ENCODE results near the gene IL6ST.
"Not testable (repeated sequence)": the region's sequence is repeated elsewhere in the genome, so short reads cannot be mapped to it uniquely, and the experiment has no call there.

IL6ST gene

GRCh38 chr5:55985181-55985580 is 9.6 kb downstream of the IL6ST start:
- Mint-ChIP-seq H3K27me3 (no peaks in the 10 kb centered on the region), H3K36me3 (ENCODE audit: insufficient read depth) (peaks cover 11% of the 10 kb centered on the region), H3K4me3 (no peak overlapping the region), H3K27ac (ENCODE audit: low read depth) (no peak overlapping the region), H3K9me3 (no peaks in the 10 kb centered on the region), H3K4me1 (peaks cover 28% of the 10 kb centered on the region)
- DNase-seq (ENCODE audit: low spot score in 2 of 2) (no peak), ATAC-seq (replicated peaks; ENCODE audit: extremely low read depth, poor library complexity, severe bottlenecking) (no peak)

GRCh38 chr5:55983986-55984385 is 10.8 kb downstream of the IL6ST start:
- DNase-seq (ENCODE audit: low spot score in 2 of 2) (no peak), ATAC-seq (replicated peaks; ENCODE audit: extremely low read depth, poor library complexity, severe bottlenecking) (no peak)
- Mint-ChIP-seq H3K4me1 (peaks cover 20% of the 10 kb centered on the region), H3K4me3 (no peak overlapping the region), H3K36me3 (ENCODE audit: insufficient read depth) (peaks cover 12% of the 10 kb centered on the region), H3K27me3 (no peaks in the 10 kb centered on the region), H3K27ac (ENCODE audit: low read depth) (no peak overlapping the region), H3K9me3 (no peaks in the 10 kb centered on the region)

GRCh38 chr5:55982957-55983381 is 11.8 kb downstream of the IL6ST start:
- DNase-seq (ENCODE audit: low spot score in 2 of 2) = no peak
- Mint-ChIP-seq H3K4me1 (peaks cover 23% of the 10 kb centered on the region), H3K36me3 (ENCODE audit: insufficient read depth) (peaks cover 12% of the 10 kb centered on the region), H3K4me3 (no peak overlapping the region), H3K27me3 (no peaks in the 10 kb centered on the region), H3K9me3 (no peaks in the 10 kb centered on the region), H3K27ac (ENCODE audit: low read depth) (no peak overlapping the region)
- ATAC-seq (replicated peaks; ENCODE audit: extremely low read depth, poor library complexity, severe bottlenecking) = no peak

- no peak for ATAC-seq (replicated peaks; ENCODE audit: extremely low read depth, poor library complexity, severe bottlenecking)
- Mint-ChIP-seq H3K36me3 (ENCODE audit: insufficient read depth) (peaks cover 21% of the 10 kb centered on the region), H3K4me3 (no peak overlapping the region), H3K27ac (ENCODE audit: low read depth) (no peak overlapping the region), H3K9me3 (no peaks in the 10 kb centered on the region), H3K27me3 (no peaks in the 10 kb centered on the region), H3K4me1 (peaks cover 11% of the 10 kb centered on the region)
- DNase-seq (ENCODE audit: low spot score in 2 of 2) = no peak
These were observed 21.5 kb downstream of the IL6ST start for GRCh38 chr5:55973296-55973695.

- Mint-ChIP-seq H3K36me3 (ENCODE audit: insufficient read depth) (peaks cover 23% of the 10 kb centered on the region), H3K4me3 (no peak overlapping the region), H3K4me1 (peaks cover 11% of the 10 kb centered on the region), H3K27ac (ENCODE audit: low read depth) (no peak overlapping the region), H3K9me3 (no peaks in the 10 kb centered on the region), H3K27me3 (no peaks in the 10 kb centered on the region)
- no peak for ATAC-seq (replicated peaks; ENCODE audit: extremely low read depth, poor library complexity, severe bottlenecking)
- DNase-seq (ENCODE audit: low spot score in 2 of 2) = no peak
These were observed 24.8 kb downstream of the IL6ST start for GRCh38 chr5:55969956-55970355.

GRCh38 chr5:55966284-55966683 is 28.5 kb downstream of the IL6ST start:
- H3K4me3 Mint-ChIP-seq = no peak overlapping the region
- ATAC-seq (replicated peaks; ENCODE audit: extremely low read depth, poor library complexity, severe bottlenecking) (no peak), DNase-seq (ENCODE audit: low spot score in 2 of 2) (no peak)
- no peaks in the 10 kb centered on the region for H3K27me3 Mint-ChIP-seq
- peaks cover 20% of the 10 kb centered on the region for H3K36me3 Mint-ChIP-seq (ENCODE audit: insufficient read depth)
- peaks cover 5% of the 10 kb centered on the region for H3K4me1 Mint-ChIP-seq
- H3K27ac Mint-ChIP-seq (ENCODE audit: low read depth) = no peak overlapping the region
- H3K9me3 Mint-ChIP-seq = no peaks in the 10 kb centered on the region

GRCh38 chr5:55965525-55965924 is 29.2 kb downstream of the IL6ST start:
- peaks cover 26% of the 10 kb centered on the region for H3K36me3 Mint-ChIP-seq (ENCODE audit: insufficient read depth)
- ATAC-seq (replicated peaks; ENCODE audit: extremely low read depth, poor library complexity, severe bottlenecking) = no peak
- H3K27me3 Mint-ChIP-seq = no peaks in the 10 kb centered on the region
- H3K27ac Mint-ChIP-seq (ENCODE audit: low read depth) = no peak overlapping the region
- no peaks in the 10 kb centered on the region for H3K4me1 Mint-ChIP-seq
- DNase-seq (ENCODE audit: low spot score in 2 of 2) = no peak
- no peaks in the 10 kb centered on the region for H3K9me3 Mint-ChIP-seq
- no peak overlapping the region for H3K4me3 Mint-ChIP-seq

GRCh38 chr5:55960779-55961178 is 34.0 kb downstream of the IL6ST start:
- Mint-ChIP-seq H3K36me3 (ENCODE audit: insufficient read depth) (peaks cover 42% of the 10 kb centered on the region), H3K4me3 (no peak overlapping the region), H3K9me3 (no peaks in the 10 kb centered on the region), H3K27ac (ENCODE audit: low read depth) (no peak overlapping the region), H3K4me1 (no peaks in the 10 kb centered on the region), H3K27me3 (no peaks in the 10 kb centered on the region)
- ATAC-seq (replicated peaks; ENCODE audit: extremely low read depth, poor library complexity, severe bottlenecking) (no peak), DNase-seq (ENCODE audit: low spot score in 2 of 2) (no peak)

- Mint-ChIP-seq H3K4me1 (no peaks in the 10 kb centered on the region), H3K4me3 (no peak overlapping the region), H3K27ac (ENCODE audit: low read depth) (no peak overlapping the region), H3K27me3 (no peaks in the 10 kb centered on the region), H3K36me3 (ENCODE audit: insufficient read depth) (peaks cover 53% of the 10 kb centered on the region), H3K9me3 (no peaks in the 10 kb centered on the region)
- no peak for DNase-seq (ENCODE audit: low spot score in 2 of 2)
- ATAC-seq (replicated peaks; ENCODE audit: extremely low read depth, poor library complexity, severe bottlenecking) = no peak
These were observed 35.6 kb downstream of the IL6ST start for GRCh38 chr5:55959208-55959607.

- DNase-seq (ENCODE audit: low spot score in 2 of 2); H3K9me3 Mint-ChIP-seq; ATAC-seq (replicated peaks; ENCODE audit: extremely low read depth, poor library complexity, severe bottlenecking); H3K4me3 Mint-ChIP-seq; H3K4me1 Mint-ChIP-seq; H3K27me3 Mint-ChIP-seq; H3K27ac Mint-ChIP-seq (ENCODE audit: low read depth): not testable (repeated sequence)
- H3K36me3 Mint-ChIP-seq (ENCODE audit: insufficient read depth) = peaks cover 36% of the 10 kb centered on the region
These were observed 53.6 kb downstream of the IL6ST start for GRCh38 chr5:55941154-55941553.

GRCh38 chr5:55937598-55937997 is 57.2 kb downstream of the IL6ST start:
- not testable (repeated sequence) for DNase-seq (ENCODE audit: low spot score in 2 of 2); H3K27me3 Mint-ChIP-seq; ATAC-seq (replicated peaks; ENCODE audit: extremely low read depth, poor library complexity, severe bottlenecking); H3K27ac Mint-ChIP-seq (ENCODE audit: low read depth); H3K4me3 Mint-ChIP-seq; H3K9me3 Mint-ChIP-seq; H3K4me1 Mint-ChIP-seq
- H3K36me3 Mint-ChIP-seq (ENCODE audit: insufficient read depth) = peaks cover 18% of the 10 kb centered on the region

- H3K4me3 Mint-ChIP-seq = no peak overlapping the region
- no peaks in the 10 kb centered on the region for H3K9me3 Mint-ChIP-seq
- H3K36me3 Mint-ChIP-seq (ENCODE audit: insufficient read depth) = peaks cover 12% of the 10 kb centered on the region
- ATAC-seq (replicated peaks; ENCODE audit: extremely low read depth, poor library complexity, severe bottlenecking) (peak; percentile 75), DNase-seq (ENCODE audit: low spot score in 2 of 2) (peak; percentile 56 to 59)
- H3K27ac Mint-ChIP-seq (ENCODE audit: low read depth) = no peak overlapping the region
- H3K27me3 Mint-ChIP-seq = no peaks in the 10 kb centered on the region
- H3K4me1 Mint-ChIP-seq = no peaks in the 10 kb centered on the region
These were observed 58.6 kb downstream of the IL6ST start for GRCh38 chr5:55936100-55936693.

GRCh38 chr5:55935371-55935770 is 59.4 kb downstream of the IL6ST start:
- Mint-ChIP-seq H3K27me3 (no peaks in the 10 kb centered on the region), H3K4me1 (no peaks in the 10 kb centered on the region), H3K9me3 (no peaks in the 10 kb centered on the region), H3K36me3 (ENCODE audit: insufficient read depth) (peaks cover 4% of the 10 kb centered on the region), H3K27ac (ENCODE audit: low read depth) (no peak overlapping the region), H3K4me3 (no peak overlapping the region)
- DNase-seq (ENCODE audit: low spot score in 2 of 2) (no peak), ATAC-seq (replicated peaks; ENCODE audit: extremely low read depth, poor library complexity, severe bottlenecking) (no peak)
